GM12874 (cell line): ENCODE data around the gene ZMYM5.

Source experiments
- TF ChIP-seq, protein P1 (sequence below): IDR thresholded peaks from 2 replicates; pipeline ENCODE4 v1.5.1; 2011; ENCODE audit warnings: low read depth, mild to moderate bottlenecking, control low read depth, low read length, moderate library complexity; ENCODE audit not compliant: insufficient read depth

The ZMYM5 gene

DNA sequence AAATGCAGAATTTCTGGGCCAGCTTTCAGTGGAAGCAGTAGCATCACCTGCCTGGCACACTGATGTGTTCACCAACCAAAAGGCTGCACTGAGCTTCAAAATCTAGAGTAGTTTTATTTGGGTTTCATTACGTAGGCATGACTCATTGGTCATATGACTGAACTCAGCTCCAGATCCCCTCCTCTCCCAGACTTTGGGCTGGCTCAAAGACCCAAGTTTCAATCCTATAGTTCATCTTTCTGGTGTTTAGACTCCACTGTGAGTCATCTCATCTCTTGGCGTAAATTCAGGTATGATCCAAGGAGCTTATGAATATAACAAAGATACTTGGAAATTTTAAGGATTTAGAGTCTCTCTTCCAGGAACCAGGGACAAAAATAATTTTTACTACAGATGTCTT lies 17.7 kb downstream of the ZMYM5 start:
- TF ChIP-seq, protein P1, sequence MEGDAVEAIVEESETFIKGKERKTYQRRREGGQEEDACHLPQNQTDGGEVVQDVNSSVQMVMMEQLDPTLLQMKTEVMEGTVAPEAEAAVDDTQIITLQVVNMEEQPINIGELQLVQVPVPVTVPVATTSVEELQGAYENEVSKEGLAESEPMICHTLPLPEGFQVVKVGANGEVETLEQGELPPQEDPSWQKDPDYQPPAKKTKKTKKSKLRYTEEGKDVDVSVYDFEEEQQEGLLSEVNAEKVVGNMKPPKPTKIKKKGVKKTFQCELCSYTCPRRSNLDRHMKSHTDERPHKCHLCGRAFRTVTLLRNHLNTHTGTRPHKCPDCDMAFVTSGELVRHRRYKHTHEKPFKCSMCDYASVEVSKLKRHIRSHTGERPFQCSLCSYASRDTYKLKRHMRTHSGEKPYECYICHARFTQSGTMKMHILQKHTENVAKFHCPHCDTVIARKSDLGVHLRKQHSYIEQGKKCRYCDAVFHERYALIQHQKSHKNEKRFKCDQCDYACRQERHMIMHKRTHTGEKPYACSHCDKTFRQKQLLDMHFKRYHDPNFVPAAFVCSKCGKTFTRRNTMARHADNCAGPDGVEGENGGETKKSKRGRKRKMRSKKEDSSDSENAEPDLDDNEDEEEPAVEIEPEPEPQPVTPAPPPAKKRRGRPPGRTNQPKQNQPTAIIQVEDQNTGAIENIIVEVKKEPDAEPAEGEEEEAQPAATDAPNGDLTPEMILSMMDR, result no peak

DNA sequence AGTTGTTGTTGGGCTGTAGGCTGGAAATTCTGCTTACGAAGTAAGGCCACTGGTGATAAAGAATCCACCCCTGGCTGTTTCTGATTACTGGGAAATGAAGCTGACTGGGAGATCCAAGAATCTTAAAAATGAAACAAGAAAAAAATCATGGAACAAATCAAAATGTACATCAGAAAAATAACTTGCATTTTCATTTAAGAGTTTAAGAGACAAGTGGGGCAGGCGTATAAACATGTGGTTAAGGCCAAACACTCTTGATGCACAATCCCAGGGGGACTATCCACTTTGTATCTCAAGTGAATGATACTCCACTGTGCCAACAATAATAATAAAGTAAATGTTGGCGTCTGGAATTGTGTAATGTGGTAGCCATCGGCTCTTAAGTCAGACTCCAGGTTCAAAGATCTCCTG lies 24.6 kb downstream of the ZMYM5 start:
- TF ChIP-seq, protein P1, result no peak

DNA sequence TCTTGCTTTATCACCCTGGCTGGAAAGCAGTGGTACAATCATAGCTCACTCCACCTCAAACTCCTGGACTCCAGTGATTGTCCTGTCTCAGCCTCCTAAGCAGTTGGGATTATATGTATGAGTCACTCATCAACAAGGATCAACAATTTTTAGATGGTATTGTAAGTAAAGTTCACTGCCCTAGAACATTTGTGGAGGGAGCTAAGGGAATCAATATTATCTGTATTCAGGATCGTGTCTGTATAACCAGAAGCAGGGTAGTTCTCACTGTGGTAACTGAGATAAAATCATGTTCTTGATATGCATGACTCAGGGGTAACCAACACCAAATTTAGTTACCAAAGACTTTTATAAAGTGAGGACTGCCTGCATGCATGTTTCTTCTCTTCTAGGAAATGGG lies 27.0 kb downstream of the ZMYM5 start:
- TF ChIP-seq, protein P1, result no peak

DNA sequence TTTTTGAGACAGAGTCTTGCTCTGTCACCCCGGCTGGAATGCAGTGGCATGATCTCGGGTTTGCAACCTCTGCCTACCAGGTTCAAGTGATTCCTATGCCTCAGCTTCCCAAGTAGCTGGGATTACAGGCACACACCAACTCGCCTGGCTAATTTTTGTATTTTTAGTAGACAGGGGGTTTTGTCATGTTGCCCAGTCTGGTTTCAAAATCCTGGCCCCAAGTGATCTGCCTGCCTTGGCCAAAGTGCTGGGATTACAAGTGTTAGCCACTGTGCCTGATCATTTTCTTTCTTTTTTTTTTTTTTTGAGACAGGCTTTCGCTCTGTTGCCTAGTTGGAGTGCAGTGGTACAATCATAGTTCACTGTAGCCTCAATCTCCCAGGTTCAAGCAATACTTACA lies 28.7 kb downstream of the ZMYM5 start:
- TF ChIP-seq, protein P1, result no peak

DNA sequence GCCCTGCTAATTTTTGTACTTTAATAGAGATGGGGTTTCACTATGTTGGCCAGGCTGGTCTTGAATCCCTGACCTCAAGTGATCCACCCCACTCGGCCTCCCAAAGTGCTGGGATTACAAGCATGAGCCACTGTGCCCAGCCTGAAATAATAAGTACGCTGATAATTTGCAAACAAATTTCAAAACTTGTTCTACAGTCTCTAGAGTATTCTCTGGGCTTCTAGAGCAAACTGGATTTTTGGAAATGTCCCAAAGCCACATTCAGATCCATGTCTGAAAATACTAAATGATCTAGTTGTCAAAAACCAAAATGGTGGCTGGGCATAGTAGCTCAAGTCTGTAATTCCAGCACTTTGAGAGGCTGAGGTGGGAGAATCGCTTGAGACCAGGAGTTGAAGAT lies 40.8 kb downstream of the ZMYM5 start:
- TF ChIP-seq, protein P1, result no peak

DNA sequence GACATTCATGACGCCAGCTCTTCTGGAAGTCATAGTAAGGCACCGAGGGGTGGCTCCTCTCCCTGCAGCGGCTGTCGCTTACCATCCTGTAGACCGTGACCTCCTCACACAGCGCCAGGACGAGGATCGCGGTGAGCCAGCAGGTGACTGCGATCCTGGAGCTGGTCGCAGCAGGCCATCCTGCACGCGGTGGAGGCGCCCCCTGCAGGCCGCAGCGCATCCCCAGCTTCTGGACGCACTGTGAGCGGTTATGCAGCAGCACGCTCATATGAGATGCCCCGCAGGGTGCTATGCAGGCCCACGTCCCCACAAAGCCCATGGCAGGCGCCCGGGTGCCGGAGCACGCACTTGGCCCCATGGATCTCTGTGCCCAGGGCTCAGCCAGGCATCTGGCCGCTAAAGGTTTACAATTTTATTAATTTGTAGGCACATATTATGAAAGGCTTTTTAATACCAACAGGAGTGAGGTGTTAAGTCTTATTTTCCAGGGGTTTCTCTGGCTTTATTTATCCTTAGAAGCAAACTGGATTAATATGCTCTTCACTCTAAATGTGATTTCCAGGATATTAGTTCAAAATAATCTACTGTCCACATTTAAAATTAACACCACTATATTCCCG lies 45.1 kb downstream of the ZMYM5 start:
- TF ChIP-seq, protein P1, result peak; percentile 59

DNA sequence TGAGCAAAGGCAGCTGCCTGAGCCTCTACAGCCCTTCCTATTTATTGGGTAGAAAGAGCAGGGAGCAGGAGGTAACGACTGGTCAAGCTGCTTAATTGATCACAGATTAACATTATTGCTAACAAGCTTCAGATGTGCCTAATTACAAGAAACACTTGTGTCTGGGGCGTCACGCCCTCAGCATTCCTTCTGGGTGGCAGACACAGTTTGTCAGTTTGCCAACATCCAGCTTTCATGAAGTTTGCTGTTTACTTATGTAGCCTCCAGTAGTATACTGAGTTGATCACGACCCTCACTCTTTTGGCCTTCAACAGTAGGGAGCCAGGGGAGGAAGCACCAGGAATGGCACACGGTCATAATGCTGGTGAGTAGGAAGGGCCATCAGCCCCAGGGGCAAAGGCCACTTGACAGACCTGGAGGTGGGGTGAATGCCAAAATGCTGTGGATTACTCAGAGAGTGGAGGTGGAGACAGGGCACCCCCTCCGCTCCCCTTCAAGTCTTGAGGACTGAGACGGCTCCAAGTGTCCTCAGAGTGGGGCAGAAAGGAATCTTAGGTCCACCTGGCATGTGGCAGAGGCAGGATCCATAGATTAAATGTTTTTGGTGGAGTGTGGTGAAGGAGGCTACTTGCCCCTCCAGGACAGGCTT lies 45.8 kb downstream of the ZMYM5 start:
- TF ChIP-seq, protein P1, result no peak
